KMS-11 (cell line): ENCODE measurements around the gene IQCC.

Source experiments
- H2AFZ ChIP-seq: fragments of 200-600 bp; sonication (generic); 2 replicates; pipeline ENCODE4 v1.6.1; 2016; ENCODE audit warnings: antibody characterized with exemption, mixed run types, low read depth
- H3K27ac ChIP-seq: fragments of 200-600 bp; sonication (generic); 2 replicates; pipeline ENCODE4 v1.6.1; 2016; ENCODE audit warnings: mild to moderate bottlenecking, mixed run types
- H3K27me3 ChIP-seq: fragments of 200-600 bp; sonication (generic); 2 replicates; pipeline ENCODE4 v1.6.1; 2017; ENCODE audit warnings: mild to moderate bottlenecking, low read depth, mixed run types, moderate library complexity; ENCODE audit not compliant: insufficient read depth
- H3K36me3 ChIP-seq: fragments of 200-600 bp; sonication (generic); 2 replicates; pipeline ENCODE4 v1.6.1; 2017; ENCODE audit warnings: mild to moderate bottlenecking, mixed run types; ENCODE audit not compliant: insufficient read depth
- H3K4me1 ChIP-seq: fragments of 200-600 bp; sonication (generic); 2 replicates; pipeline ENCODE4 v1.6.1; 2016; ENCODE audit warnings: mild to moderate bottlenecking, low read depth, mixed run types; ENCODE audit not compliant: poor library complexity, severe bottlenecking
- H3K4me2 ChIP-seq: fragments of 200-600 bp; sonication (generic); 2 replicates; pipeline ENCODE4 v1.7.0; 2016; ENCODE audit warnings: mild to moderate bottlenecking, mixed run types
- H3K4me3 ChIP-seq: fragments of 200-600 bp; sonication (generic); IDR thresholded peaks from 2 replicates; pipeline ENCODE4 v1.6.1; 2017; ENCODE audit warnings: low read depth, low read length, mixed read lengths; ENCODE audit not compliant: insufficient read depth
- H3K79me2 ChIP-seq: fragments of 200-600 bp; sonication (generic); 2 replicates; pipeline ENCODE4 v1.6.1; 2016; ENCODE audit warnings: low read depth, mixed run types; ENCODE audit not compliant: insufficient read depth
- H3K9ac ChIP-seq: fragments of 200-600 bp; sonication (generic); 2 replicates; pipeline ENCODE4 v1.6.1; 2016; ENCODE audit warnings: mild to moderate bottlenecking, mixed run types
- H4K20me1 ChIP-seq: fragments of 200-600 bp; sonication (generic); 2 replicates; pipeline ENCODE4 v1.6.1; 2016; ENCODE audit warnings: mild to moderate bottlenecking, mixed run types; ENCODE audit not compliant: insufficient read depth
- TF ChIP-seq, protein P1 (sequence below): fragments of 200-600 bp; sonication (generic); conservative IDR thresholded peaks from 2 replicates; pipeline ENCODE4 v1.6.1; 2017; ENCODE audit warnings: low read depth, mild to moderate bottlenecking, antibody characterized with exemption, low read length, moderate library complexity, mixed read lengths

The IQCC gene

DNA sequence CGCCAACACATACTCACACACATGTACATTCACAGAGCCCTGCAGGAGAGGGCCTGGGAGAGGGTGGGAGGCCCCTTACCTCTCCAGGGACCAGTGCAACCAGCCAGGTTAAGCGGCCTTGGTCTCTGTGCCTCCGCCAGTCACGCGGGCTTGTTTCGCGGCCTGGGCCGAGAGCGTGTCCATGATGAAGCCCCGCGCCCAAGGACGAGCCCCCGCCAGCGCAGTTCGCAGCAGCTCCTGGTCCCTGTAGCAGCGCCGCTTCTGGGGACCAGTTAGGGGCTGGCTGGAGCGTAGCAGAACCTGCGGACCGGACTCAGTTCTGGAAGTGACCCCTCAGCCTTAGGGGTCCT is 34.3 kb downstream of the IQCC start:
- no peak overlapping the region for H3K27ac ChIP-seq

DNA sequence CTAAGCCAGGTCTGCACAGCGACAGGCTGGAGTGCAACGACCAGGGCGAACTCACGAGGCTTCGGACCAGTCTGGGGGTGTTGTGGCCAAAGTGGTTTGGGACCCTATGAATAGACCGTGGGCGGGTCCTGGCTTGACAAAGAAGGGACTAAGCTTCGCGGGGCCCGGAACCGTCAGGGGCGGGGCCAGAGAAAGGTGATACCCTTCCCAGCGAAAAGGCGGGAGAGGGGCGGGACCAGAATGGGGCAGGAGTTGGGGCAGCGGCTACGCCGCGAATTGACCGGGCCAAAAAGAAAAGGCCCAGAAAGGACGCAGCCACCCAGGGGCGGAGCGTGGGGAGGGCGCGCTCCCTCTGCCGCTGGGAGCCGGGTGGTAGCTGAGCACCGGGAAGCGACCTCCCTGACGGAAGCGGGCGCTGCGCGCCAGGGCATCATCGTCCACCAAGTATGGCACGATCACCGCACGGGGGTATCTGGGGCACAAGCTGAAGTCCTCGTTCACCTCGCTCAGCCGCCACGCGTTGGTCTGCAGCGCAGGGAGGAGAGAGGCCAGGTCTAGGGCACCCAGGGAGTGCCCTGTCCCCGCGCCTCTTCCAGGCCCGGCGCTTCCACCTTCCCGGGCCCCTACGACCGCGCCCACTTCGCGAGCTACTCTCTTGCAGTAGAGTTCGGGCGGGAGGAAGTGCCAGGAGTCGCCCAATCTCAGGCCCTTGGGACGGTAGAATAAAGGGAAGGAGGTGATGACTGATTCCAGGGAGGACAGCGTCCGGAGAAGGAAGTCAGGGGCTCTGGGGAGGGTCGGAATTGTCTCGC is 34.9 kb downstream of the IQCC start:
- no peaks in the 10 kb centered on the region for H3K36me3 ChIP-seq
- TF ChIP-seq, protein P1, sequence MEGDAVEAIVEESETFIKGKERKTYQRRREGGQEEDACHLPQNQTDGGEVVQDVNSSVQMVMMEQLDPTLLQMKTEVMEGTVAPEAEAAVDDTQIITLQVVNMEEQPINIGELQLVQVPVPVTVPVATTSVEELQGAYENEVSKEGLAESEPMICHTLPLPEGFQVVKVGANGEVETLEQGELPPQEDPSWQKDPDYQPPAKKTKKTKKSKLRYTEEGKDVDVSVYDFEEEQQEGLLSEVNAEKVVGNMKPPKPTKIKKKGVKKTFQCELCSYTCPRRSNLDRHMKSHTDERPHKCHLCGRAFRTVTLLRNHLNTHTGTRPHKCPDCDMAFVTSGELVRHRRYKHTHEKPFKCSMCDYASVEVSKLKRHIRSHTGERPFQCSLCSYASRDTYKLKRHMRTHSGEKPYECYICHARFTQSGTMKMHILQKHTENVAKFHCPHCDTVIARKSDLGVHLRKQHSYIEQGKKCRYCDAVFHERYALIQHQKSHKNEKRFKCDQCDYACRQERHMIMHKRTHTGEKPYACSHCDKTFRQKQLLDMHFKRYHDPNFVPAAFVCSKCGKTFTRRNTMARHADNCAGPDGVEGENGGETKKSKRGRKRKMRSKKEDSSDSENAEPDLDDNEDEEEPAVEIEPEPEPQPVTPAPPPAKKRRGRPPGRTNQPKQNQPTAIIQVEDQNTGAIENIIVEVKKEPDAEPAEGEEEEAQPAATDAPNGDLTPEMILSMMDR = no peak
- no peaks in the 10 kb centered on the region for H3K27me3 ChIP-seq
- no peaks in the 10 kb centered on the region for H3K79me2 ChIP-seq
- H4K20me1 ChIP-seq = no peaks in the 10 kb centered on the region
- no peak overlapping the region for H3K27ac ChIP-seq
- H3K9ac ChIP-seq = no peak overlapping the region
- no peaks in the 10 kb centered on the region for H3K4me1 ChIP-seq
- H3K4me2 ChIP-seq = peak overlapping the region; percentile 29; the same call in 1 of the 2 replicates
- H3K4me3 ChIP-seq = no peak overlapping the region
- peak overlapping the region; percentile 38; the same call in 1 of the 2 replicates for H2AFZ ChIP-seq

More for the DNA sequence above, 34.3 kb downstream of the IQCC start:
- no peaks in the 10 kb centered on the region for H3K79me2 ChIP-seq
- H3K9ac ChIP-seq = no peak overlapping the region
- no peak overlapping the region for H3K4me2 ChIP-seq
- H3K4me1 ChIP-seq = no peaks in the 10 kb centered on the region
- no peaks in the 10 kb centered on the region for H4K20me1 ChIP-seq
- no peaks in the 10 kb centered on the region for H3K27me3 ChIP-seq
- H2AFZ ChIP-seq = no peak overlapping the region
- no peak overlapping the region for H3K4me3 ChIP-seq
- no peaks in the 10 kb centered on the region for H3K36me3 ChIP-seq
- TF ChIP-seq, protein P1 = no peak

DNA sequence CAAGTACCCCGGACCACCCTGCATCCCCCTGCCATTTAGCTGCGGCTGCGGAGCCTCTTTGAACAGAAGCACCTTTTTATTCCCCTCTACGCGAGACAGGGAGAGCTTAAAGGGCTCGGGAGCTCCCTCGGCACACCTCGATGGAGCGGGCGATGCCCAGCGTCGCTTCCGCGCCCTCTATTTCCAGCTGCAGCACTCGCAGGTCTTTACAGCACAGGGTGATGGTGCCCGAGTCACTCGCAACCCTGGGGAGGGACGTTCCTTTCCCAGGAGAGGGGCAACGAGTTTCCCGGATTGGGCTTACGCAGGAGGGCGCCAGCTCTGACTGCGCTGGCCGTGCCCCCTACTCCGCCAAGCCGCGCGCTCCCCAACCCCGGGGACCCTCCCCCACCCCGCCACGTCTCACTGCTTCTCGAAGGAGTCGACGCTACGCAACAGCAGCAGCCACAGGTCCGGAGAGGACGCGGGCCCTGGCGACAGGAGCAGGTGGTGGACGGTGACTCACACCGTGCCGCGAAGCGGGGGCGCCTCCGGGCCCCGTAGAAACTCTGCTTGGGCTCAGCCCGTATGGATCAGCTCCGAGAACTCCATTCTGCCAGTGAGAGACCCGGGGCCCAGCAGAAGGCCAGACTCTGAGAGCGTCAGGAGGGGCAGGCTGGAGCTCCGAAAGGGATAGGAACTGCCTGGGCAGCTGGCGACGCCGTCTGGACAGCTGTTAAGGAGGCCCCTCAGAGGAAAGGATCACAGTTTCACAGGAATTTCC is 35.7 kb downstream of the IQCC start:
- peak overlapping the region; percentile 38; the same call in 1 of the 2 replicates for H2AFZ ChIP-seq
- H3K9ac ChIP-seq = no peak overlapping the region
- TF ChIP-seq, protein P1 = no peak
- no peaks in the 10 kb centered on the region for H3K4me1 ChIP-seq
- no peak overlapping the region for H3K4me3 ChIP-seq
- H3K4me2 ChIP-seq = no peak overlapping the region
- no peak overlapping the region for H3K27ac ChIP-seq
- H3K27me3 ChIP-seq = no peaks in the 10 kb centered on the region
- no peaks in the 10 kb centered on the region for H3K36me3 ChIP-seq
- H3K79me2 ChIP-seq = no peaks in the 10 kb centered on the region
- H4K20me1 ChIP-seq = no peaks in the 10 kb centered on the region

DNA sequence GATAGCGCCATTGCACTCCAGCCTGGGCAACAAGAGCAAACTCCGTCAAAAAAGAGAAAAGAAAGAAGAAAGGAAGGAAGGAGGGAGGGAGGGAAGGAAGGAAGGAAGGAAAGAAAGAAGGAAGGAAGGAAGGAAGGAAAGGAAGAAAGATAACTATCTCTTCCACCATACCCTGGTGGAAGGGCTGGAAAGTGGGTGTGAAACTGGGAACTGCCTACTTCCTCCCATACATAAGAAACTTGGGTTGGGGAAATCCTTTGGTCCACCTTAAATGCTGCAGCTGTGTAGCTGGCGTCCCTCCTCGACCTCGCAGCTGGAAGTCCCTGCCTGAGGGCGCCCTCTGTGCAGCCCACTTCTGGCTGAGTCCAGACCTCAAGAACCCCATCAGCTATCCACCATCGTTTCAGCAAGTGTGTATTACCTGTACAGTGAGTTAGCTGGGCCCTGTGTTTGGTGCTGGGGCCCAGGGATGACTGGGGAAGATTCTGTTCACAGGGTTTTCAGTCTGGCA is 36.9 kb downstream of the IQCC start:
- Histone ChIP-seq H2AFZ (no peak overlapping the region), H3K4me1 (no peaks in the 10 kb centered on the region), H3K4me3 (no peak overlapping the region), H3K27ac (no peak overlapping the region), H4K20me1 (no peaks in the 10 kb centered on the region), H3K9ac (no peak overlapping the region), H3K36me3 (no peaks in the 10 kb centered on the region), H3K4me2 (no peak overlapping the region), H3K79me2 (no peaks in the 10 kb centered on the region), H3K27me3 (no peaks in the 10 kb centered on the region)
- TF ChIP-seq, protein P1 = no peak
